Measurements from ENCODE around the gene PARVB.

Gene PARVB

GRCh38 chr22:44187652-44188230, 163.6 kb downstream of the PARVB start:
- TF ChIP-seq CTCF (IDR thresholded peaks at IDR 0.05; ENCODE audit: control insufficient read depth, insufficient read depth, low read depth, low read length, missing control alignments) = no peak
- no peak for DNase-seq (ENCODE audit: low read depth)
- H3K4me3 ChIP-seq (ENCODE audit: control insufficient read depth, low read depth, low read length) = no peak overlapping the region

- TF ChIP-seq CTCF (IDR thresholded peaks at IDR 0.05; ENCODE audit: control insufficient read depth, insufficient read depth, low read depth, low read length, missing control alignments) = no peak
- no peak for DNase-seq (ENCODE audit: low read depth)
- H3K4me3 ChIP-seq (ENCODE audit: control insufficient read depth, low read depth, low read length) = no peak overlapping the region
These were observed 164.2 kb downstream of the PARVB start for GRCh38 chr22:44188316-44188715.

GRCh38 chr22:44188986-44189630, 165.0 kb downstream of the PARVB start:
- no peak for DNase-seq (ENCODE audit: low read depth)
- TF ChIP-seq CTCF (IDR thresholded peaks at IDR 0.05; ENCODE audit: control insufficient read depth, insufficient read depth, low read depth, low read length, missing control alignments) = no peak
- H3K4me3 ChIP-seq (ENCODE audit: control insufficient read depth, low read depth, low read length) = no peak overlapping the region

GRCh38 chr22:44190381-44190976, 166.4 kb downstream of the PARVB start:
- TF ChIP-seq CTCF (IDR thresholded peaks at IDR 0.05; ENCODE audit: control insufficient read depth, insufficient read depth, low read depth, low read length, missing control alignments) = no peak
- no peak for DNase-seq (ENCODE audit: low read depth)
- H3K4me3 ChIP-seq (ENCODE audit: control insufficient read depth, low read depth, low read length) = no peak overlapping the region

- H3K4me3 ChIP-seq (ENCODE audit: control insufficient read depth, low read depth, low read length) = no peak overlapping the region
- no peak for TF ChIP-seq CTCF (IDR thresholded peaks at IDR 0.05; ENCODE audit: control insufficient read depth, insufficient read depth, low read depth, low read length, missing control alignments)
- DNase-seq (ENCODE audit: low read depth) = no peak
These were observed 166.9 kb downstream of the PARVB start for GRCh38 chr22:44191036-44191454.

GRCh38 chr22:44192098-44192815, 168.2 kb downstream of the PARVB start:
- no peak for DNase-seq (ENCODE audit: low read depth)
- TF ChIP-seq CTCF (IDR thresholded peaks at IDR 0.05; ENCODE audit: control insufficient read depth, insufficient read depth, low read depth, low read length, missing control alignments) = no peak
- H3K4me3 ChIP-seq (ENCODE audit: control insufficient read depth, low read depth, low read length) = no peak overlapping the region
